Measurements from ENCODE around the gene CFAP65.
A peak's percentile ranks its signal among the peaks of the same experiment; 100 is the strongest.

Gene CFAP65

DNA sequence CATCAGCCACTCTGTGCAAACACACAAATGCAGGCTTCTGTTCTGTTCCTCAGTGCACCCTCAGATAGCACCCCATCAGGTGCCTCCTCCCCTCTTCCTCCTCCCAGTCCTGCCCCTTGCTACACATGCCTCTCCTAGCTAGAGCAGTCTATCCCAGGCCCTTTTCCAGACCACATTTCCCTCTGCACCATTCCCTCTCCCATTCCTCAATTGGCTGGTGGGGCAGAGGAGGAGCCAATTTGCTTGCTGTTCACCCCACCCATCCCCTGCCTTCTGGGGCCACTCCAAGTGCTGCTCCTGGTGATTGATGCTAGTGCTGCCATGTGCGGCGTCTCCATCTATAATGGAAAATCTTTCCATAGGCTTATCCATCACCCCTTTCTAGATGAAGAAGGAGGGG is 5.4 kb downstream of the CFAP65 start:
- H3K4me3 ChIP-seq (ENCODE audit: control insufficient read depth, low read depth, low read length): no peak overlapping the region
- no peak for DNase-seq (ENCODE audit: low read depth)
- TF ChIP-seq, protein P1, sequence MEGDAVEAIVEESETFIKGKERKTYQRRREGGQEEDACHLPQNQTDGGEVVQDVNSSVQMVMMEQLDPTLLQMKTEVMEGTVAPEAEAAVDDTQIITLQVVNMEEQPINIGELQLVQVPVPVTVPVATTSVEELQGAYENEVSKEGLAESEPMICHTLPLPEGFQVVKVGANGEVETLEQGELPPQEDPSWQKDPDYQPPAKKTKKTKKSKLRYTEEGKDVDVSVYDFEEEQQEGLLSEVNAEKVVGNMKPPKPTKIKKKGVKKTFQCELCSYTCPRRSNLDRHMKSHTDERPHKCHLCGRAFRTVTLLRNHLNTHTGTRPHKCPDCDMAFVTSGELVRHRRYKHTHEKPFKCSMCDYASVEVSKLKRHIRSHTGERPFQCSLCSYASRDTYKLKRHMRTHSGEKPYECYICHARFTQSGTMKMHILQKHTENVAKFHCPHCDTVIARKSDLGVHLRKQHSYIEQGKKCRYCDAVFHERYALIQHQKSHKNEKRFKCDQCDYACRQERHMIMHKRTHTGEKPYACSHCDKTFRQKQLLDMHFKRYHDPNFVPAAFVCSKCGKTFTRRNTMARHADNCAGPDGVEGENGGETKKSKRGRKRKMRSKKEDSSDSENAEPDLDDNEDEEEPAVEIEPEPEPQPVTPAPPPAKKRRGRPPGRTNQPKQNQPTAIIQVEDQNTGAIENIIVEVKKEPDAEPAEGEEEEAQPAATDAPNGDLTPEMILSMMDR (conservative IDR thresholded peaks at IDR 0.05; ENCODE audit: control insufficient read depth, insufficient read depth, low read depth, low read length): no peak

DNA sequence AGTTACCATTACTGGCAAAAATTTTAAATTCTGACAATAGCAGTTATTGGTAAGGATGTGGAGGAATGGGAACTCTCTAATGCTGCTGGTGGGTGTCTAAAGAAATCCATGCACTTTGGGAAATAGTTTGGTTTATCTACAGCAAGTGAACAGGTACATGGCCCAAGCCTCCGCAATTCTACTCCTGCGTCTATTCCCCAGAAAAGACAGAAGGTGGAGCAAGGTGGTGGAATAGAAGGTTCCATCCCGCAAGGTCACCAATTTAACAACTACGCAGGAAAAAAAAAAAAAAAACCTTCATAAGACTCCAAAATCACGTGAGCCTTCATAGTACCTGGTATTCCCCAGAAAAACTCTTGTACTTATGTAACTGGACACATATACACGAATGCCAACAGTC is 6.5 kb downstream of the CFAP65 start:
- TF ChIP-seq, protein P1 (conservative IDR thresholded peaks at IDR 0.05; ENCODE audit: control insufficient read depth, insufficient read depth, low read depth, low read length): no peak
- DNase-seq (ENCODE audit: low read depth): no peak
- no peak overlapping the region for H3K4me3 ChIP-seq (ENCODE audit: control insufficient read depth, low read depth, low read length)

DNA sequence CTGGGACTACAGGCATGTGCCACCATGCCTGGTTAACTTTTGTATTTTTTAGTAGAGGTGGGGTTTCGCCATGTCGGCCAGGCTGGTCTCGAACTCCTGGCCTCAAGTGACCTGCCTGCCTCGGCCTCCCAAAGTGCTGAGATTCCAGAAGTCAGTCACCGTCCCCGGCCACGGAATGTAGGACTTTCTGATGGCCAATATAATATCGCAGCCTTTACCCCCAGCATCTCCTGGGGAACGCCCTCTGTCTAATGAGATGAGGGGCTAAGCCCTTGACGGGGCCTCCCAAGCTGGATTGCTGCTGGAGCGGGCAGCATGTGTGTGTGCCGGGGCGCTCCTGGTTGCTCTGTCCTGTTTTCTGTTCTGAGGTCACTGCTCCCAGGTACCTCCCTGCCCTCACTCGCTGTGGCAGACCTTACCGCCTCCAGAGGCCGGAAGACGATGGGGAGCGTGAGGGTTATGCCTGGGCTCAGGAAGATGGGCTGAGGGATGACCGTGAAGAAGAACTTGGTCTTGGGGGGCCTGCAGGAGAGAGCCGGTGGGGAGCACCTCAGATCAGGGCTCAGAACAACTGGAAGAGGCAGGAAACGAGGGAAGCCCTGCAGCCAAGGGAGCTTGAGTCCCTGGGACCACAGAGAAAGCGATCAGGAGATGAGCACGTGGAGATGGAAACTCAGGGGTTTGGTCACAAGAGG is 9.1 kb downstream of the CFAP65 start:
- no peak for DNase-seq (ENCODE audit: low read depth)
- no peak overlapping the region for H3K4me3 ChIP-seq (ENCODE audit: control insufficient read depth, low read depth, low read length)
- TF ChIP-seq, protein P1 (conservative IDR thresholded peaks at IDR 0.05; ENCODE audit: control insufficient read depth, insufficient read depth, low read depth, low read length): no peak

DNA sequence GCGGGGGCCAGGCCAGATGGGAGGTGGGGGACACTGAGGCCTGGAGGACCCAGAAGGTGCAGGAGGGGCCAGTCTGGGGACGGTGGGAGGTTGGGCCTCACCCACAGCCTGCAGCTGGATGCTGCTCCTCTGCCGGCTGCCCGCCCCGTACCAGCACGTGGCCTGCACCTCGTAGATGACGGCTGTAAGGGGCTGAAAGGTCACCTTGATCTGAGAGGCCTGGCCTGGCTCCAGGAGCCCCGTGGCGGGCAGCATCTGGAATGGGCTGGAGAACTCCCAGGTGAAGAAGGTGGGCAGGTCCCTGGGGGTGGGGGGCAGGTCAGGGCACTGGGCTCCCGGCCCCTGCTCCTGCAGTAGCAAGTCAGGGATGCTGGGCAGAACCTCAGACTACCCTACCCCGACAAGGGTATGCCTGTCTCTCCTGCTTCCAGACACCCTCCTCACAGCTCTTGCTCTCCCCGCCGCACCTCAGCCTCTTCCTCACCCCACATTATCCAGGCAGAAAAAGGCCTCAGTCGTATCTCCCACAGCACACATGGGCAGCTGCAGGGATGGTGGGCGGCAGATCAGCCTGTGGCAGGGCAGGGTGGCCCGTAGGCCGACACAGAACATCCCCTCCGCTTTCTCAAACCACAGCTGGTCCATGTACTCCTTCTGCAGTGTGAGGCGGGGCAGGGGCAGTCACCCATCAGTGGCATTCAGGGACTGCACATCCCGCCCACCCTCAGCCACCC is 10.1 kb downstream of the CFAP65 start:
- DNase-seq (ENCODE audit: low read depth): no peak
- no peak overlapping the region for H3K4me3 ChIP-seq (ENCODE audit: control insufficient read depth, low read depth, low read length)
- TF ChIP-seq, protein P1 (conservative IDR thresholded peaks at IDR 0.05; ENCODE audit: control insufficient read depth, insufficient read depth, low read depth, low read length): no peak

DNA sequence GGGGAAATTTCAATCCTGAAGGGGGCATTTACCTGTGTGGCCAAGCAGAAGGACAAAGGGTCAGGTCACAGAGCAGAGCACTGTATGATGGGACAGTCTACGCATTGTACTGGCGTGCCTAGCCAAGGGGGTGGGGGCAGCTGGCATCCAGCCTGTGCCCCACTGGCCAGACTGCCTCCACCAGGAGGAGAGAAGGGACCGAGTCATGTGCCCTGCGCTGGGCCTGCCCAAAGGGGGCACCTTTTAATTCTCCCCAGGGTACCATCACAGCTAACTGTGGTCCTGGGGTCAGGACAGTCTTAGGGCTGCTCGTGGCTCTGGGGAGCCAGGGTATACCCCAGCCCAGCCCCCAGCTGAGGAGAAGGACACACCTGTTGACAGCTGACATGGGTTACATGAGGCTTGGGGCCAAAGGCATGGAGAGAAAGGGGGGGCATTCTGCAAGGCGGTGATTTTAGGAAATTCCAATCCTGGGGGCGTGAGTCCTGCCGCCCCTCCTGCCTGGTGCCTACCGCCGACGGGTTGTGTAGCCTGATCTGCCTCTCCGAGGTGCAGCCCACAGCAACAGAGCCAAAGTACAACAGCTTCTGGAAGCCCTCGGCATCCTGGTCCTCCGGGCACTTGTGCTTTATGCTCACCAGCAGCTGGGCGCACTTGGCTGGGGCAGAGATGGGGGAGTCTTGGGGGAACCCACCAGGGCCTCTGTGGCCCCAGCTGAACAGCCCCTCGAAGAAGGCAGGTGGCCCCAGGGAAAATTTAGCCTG is 11.0 kb downstream of the CFAP65 start:
- DNase-seq (ENCODE audit: low read depth): no peak
- no peak overlapping the region for H3K4me3 ChIP-seq (ENCODE audit: control insufficient read depth, low read depth, low read length)
- TF ChIP-seq, protein P1 (conservative IDR thresholded peaks at IDR 0.05; ENCODE audit: control insufficient read depth, insufficient read depth, low read depth, low read length): no peak

DNA sequence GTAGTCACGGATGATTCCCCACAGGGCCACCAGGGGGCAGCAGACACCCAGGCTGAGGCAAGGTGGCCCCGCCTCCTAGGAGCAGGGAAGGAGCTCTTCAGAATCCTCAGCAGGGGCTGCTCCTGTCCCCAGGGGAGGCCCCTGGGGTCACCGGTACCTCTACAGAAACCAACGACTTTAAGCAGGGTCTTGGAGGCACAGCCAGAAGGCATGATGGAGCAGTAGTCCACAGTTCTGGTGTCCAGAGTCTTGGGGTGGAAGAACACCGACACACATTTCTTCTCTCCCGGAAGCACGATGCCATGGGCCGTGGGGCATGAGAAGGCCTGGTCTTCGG is 11.5 kb downstream of the CFAP65 start:
- TF ChIP-seq, protein P1 (conservative IDR thresholded peaks at IDR 0.05; ENCODE audit: control insufficient read depth, insufficient read depth, low read depth, low read length): peak; percentile 88
- peak; percentile 71 for DNase-seq (ENCODE audit: low read depth)
- no peak overlapping the region for H3K4me3 ChIP-seq (ENCODE audit: control insufficient read depth, low read depth, low read length)
